PFSK-1 (cell line): ENCODE results near the gene CORT.

ENCODE experiments used
- FOXP2 ChIP-seq: optimal IDR thresholded peaks from 2 replicates; pipeline ENCODE3; 2011; ENCODE audit warnings: borderline replicate concordance, control low read depth, inconsistent platforms; ENCODE audit not compliant: insufficient read depth; ENCODE audit errors: extremely low read length, extremely low read depth
- POLR2AphosphoS5 ChIP-seq: IDR thresholded peaks from 2 replicates; pipeline ENCODE4 v1.6.1; 2012; ENCODE audit warnings: low read depth, mild to moderate bottlenecking, control low read depth, low read length, moderate library complexity
- SIN3A ChIP-seq: IDR thresholded peaks from 2 replicates; pipeline ENCODE4 v1.6.1; 2012; ENCODE audit warnings: mild to moderate bottlenecking, low read length, moderate library complexity, borderline replicate concordance; ENCODE audit not compliant: insufficient read depth
- TAF1 ChIP-seq: IDR thresholded peaks from 2 replicates; pipeline ENCODE4 v1.6.1; 2012; ENCODE audit warnings: low read length, control low read depth, borderline replicate concordance; ENCODE audit not compliant: insufficient read depth
- TF ChIP-seq, protein P1 (sequence below), 2 experiments: IDR thresholded peaks; 2 replicates each; pipeline versions ENCODE4 v1.6.1 to v1.8.0; 2011 to 2012; ENCODE audit warnings: low read depth in 2 of 2, low read length in 2 of 2, control low read depth in 1 of 2, inconsistent platforms in 1 of 2, mild to moderate bottlenecking in 1 of 2, moderate library complexity in 1 of 2; ENCODE audit not compliant: insufficient read depth in 1 of 2

Gene CORT

GRCh38 chr1:10471411-10472219 is 21.8 kb downstream of the CORT start:
- TF ChIP-seq TAF1 (no peak), POLR2AphosphoS5 (no peak), FOXP2 (no peak), SIN3A (no peak)
- TF ChIP-seq, protein P1, sequence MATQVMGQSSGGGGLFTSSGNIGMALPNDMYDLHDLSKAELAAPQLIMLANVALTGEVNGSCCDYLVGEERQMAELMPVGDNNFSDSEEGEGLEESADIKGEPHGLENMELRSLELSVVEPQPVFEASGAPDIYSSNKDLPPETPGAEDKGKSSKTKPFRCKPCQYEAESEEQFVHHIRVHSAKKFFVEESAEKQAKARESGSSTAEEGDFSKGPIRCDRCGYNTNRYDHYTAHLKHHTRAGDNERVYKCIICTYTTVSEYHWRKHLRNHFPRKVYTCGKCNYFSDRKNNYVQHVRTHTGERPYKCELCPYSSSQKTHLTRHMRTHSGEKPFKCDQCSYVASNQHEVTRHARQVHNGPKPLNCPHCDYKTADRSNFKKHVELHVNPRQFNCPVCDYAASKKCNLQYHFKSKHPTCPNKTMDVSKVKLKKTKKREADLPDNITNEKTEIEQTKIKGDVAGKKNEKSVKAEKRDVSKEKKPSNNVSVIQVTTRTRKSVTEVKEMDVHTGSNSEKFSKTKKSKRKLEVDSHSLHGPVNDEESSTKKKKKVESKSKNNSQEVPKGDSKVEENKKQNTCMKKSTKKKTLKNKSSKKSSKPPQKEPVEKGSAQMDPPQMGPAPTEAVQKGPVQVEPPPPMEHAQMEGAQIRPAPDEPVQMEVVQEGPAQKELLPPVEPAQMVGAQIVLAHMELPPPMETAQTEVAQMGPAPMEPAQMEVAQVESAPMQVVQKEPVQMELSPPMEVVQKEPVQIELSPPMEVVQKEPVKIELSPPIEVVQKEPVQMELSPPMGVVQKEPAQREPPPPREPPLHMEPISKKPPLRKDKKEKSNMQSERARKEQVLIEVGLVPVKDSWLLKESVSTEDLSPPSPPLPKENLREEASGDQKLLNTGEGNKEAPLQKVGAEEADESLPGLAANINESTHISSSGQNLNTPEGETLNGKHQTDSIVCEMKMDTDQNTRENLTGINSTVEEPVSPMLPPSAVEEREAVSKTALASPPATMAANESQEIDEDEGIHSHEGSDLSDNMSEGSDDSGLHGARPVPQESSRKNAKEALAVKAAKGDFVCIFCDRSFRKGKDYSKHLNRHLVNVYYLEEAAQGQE (IDR thresholded peaks at IDR 0.05; ENCODE audit: insufficient read depth in 1 of 2, low read depth in 2 of 2, low read length in 2 of 2): no peak

DNA sequence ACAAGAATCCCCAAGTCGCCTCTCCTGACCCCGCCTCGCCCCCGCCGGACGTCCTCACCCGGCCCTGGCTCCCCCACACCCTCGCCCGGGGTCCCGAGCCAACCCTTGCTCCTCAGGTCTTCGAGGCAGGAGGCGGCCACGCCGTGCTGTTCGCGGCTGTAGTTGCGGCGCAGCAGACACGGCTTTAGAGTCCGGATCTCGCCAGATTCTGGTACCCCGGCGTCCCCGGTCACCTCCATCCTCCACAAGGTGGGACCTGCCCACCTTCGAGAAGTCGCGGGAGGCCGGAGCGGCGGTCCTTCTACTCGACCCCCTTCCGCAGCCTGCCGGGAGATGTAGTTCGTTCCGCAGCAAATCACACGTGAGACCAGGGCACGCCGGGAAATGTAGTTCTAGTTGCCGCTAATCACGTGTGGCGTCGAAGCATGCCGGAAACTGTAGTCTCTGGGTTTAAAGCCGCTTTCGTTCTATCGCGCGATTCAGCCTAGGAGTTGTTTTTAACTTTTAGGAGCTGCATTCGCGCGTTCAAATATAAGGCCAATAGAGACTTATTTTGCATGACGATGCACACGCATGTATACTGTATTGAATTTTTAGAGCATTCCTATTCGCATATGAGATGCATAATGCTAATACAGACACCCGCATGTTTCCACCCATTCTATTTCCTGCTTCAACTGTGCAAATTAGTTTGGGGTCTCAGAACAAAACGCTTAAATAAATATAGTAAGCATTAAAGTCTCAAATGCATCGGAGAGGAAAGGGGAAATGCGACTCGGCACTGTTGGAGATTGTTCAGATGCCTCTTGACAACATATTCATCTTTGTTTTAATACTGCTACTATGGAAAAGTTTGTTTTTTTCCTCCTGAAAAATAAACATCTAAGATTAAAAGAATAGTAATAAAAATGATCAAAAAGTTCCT is 22.7 kb downstream of the CORT start, which contains the start of gene DFFA:
Gene DFFA, minus strand, starts transcription at position 310 of the 925 bp plus-strand sequence. Its CDS starts 71 bp downstream, at position 239.
- TF ChIP-seq POLR2AphosphoS5 (peak; percentile 85), SIN3A (peak; percentile 85; the same call in 1 of the 2 replicates), TAF1 (peak; percentile 52; the same call in 1 of the 2 replicates), FOXP2 (peak; percentile 43)
- TF ChIP-seq, protein P1 (IDR thresholded peaks at IDR 0.05; ENCODE audit: insufficient read depth in 1 of 2, low read depth in 2 of 2, low read length in 2 of 2): no peak

- TF ChIP-seq SIN3A (no peak), POLR2AphosphoS5 (no peak), FOXP2 (no peak), TAF1 (no peak)
- TF ChIP-seq, protein P1 (IDR thresholded peaks at IDR 0.05; ENCODE audit: insufficient read depth in 1 of 2, low read depth in 2 of 2, low read length in 2 of 2): no peak
These were observed 23.4 kb downstream of the CORT start for GRCh38 chr1:10473145-10473765.

- peak; percentile 58 for TF ChIP-seq FOXP2
- TF ChIP-seq, protein P1 (IDR thresholded peaks at IDR 0.05; ENCODE audit: insufficient read depth in 1 of 2, low read depth in 2 of 2, low read length in 2 of 2): peak in 1 of 2 experiments; percentile 27; a peak in 2 of 4 replicates
- no peak for TF ChIP-seq SIN3A
- peak; percentile 88 for TF ChIP-seq TAF1
- TF ChIP-seq POLR2AphosphoS5: peak; percentile 79; the same call in 1 of the 2 replicates
These were observed 25.0 kb downstream of the CORT start, which contains the start of gene PEX14 for GRCh38 chr1:10474613-10475507. Gene PEX14, plus strand, starts transcription at chr1:10474950. Its CDS starts 17 bp downstream, at chr1:10474967.
